SK-N-SH treated with all-trans-retinoic acid at 6 μM for 48 hours (cell line): ENCODE data around the gene NINL.
A peak's percentile ranks its signal among the peaks of the same experiment; 100 is the strongest.
"Not testable (repeated sequence)": the region's sequence is repeated elsewhere in the genome, so short reads cannot be mapped to it uniquely, and the experiment has no call there.

Experiments used
- ATAC-seq: fragments of 200-7000 bp; cut with Tn5 transposase; 3 replicates; pipeline ENCODE4 v1.9.1; 2020; ENCODE audit warnings: mild to moderate bottlenecking, moderate library complexity
- ARNTL ChIP-seq: fragments of 450-650 bp; formaldehyde crosslinking; IDR thresholded peaks from 2 replicates; pipeline ENCODE4 v1.5.0; 2020; ENCODE audit warnings: low read depth, mild to moderate bottlenecking, moderate library complexity, borderline replicate concordance
- BACH2 ChIP-seq: fragments of 250-450 bp; sonication (Bioruptor Pico); IDR thresholded peaks from 2 replicates; pipeline ENCODE4 v1.9.0; 2021; ENCODE audit warnings: mild to moderate bottlenecking, borderline replicate concordance
- CSDC2 ChIP-seq: fragments of 250-450 bp; sonication (Bioruptor Pico); IDR thresholded peaks from 2 replicates; pipeline ENCODE4 v1.5.0; 2020; ENCODE audit warnings: mild to moderate bottlenecking, moderate library complexity
- ESRRG ChIP-seq: fragments of 250-450 bp; sonication (Bioruptor Pico); IDR thresholded peaks from 2 replicates; pipeline ENCODE4 v1.6.1; 2021; ENCODE audit warnings: mild to moderate bottlenecking
- GLIS3 ChIP-seq: fragments of 250-450 bp; sonication (Bioruptor Pico); IDR thresholded peaks from 2 replicates; pipeline ENCODE4 v1.5.0; 2020; ENCODE audit warnings: mild to moderate bottlenecking, moderate library complexity
- ISL1 ChIP-seq: fragments of 250-450 bp; sonication (Bioruptor Pico); IDR thresholded peaks from 2 replicates; pipeline ENCODE4 v2.1.2; 2022; ENCODE audit warnings: mild to moderate bottlenecking, moderate library complexity
- OSR1 ChIP-seq: fragments of 250-450 bp; sonication (Bioruptor Pico); IDR thresholded peaks from 2 replicates; pipeline ENCODE4 v1.8.0; 2022; ENCODE audit warnings: moderate library complexity, mild to moderate bottlenecking, inconsistent platforms
- SNAI2 ChIP-seq: fragments of 250-450 bp; sonication (Bioruptor Pico); IDR thresholded peaks from 2 replicates; pipeline ENCODE4 v1.5.0; 2020; ENCODE audit warnings: mild to moderate bottlenecking, moderate library complexity
- TCF4 ChIP-seq: fragments of 250-450 bp; sonication (Bioruptor Pico); IDR thresholded peaks from 2 replicates; pipeline ENCODE4 v1.8.0; 2021; ENCODE audit warnings: mild to moderate bottlenecking, moderate library complexity, borderline replicate concordance
- ZC3H10 ChIP-seq: fragments of 250-450 bp; sonication (Bioruptor Pico); IDR thresholded peaks from 2 replicates; pipeline ENCODE4 v1.5.1; 2021; ENCODE audit warnings: mild to moderate bottlenecking, moderate library complexity
- ZNF565 ChIP-seq: fragments of 450-650 bp; formaldehyde crosslinking; conservative IDR thresholded peaks from 2 replicates; pipeline ENCODE4 v1.5.0; 2020; ENCODE audit warnings: low read depth, mild to moderate bottlenecking, moderate library complexity
- ZNF70 ChIP-seq: fragments of 450-650 bp; formaldehyde crosslinking; IDR thresholded peaks from 2 replicates; pipeline ENCODE4 v1.5.0; 2020; ENCODE audit warnings: mild to moderate bottlenecking, moderate library complexity
- TF ChIP-seq, protein P1 (sequence below): fragments of 250-450 bp; sonication (Bioruptor Pico); IDR thresholded peaks from 2 replicates; pipeline ENCODE4 v1.5.1; 2021; ENCODE audit warnings: mild to moderate bottlenecking, moderate library complexity
- TF ChIP-seq, protein P2 (sequence below): fragments of 250-450 bp; sonication (Bioruptor Pico); IDR thresholded peaks from 2 replicates; pipeline ENCODE4 v1.5.1; 2020; ENCODE audit warnings: low read depth, mild to moderate bottlenecking, moderate library complexity
- TF ChIP-seq, protein P3 (sequence below): fragments of 250-450 bp; sonication (Bioruptor Pico); IDR thresholded peaks from 2 replicates; pipeline ENCODE4 v1.8.0; 2021; ENCODE audit warnings: low read depth, mild to moderate bottlenecking, moderate library complexity, borderline replicate concordance
- TF ChIP-seq, protein P4 (sequence below): fragments of 250-450 bp; sonication (Bioruptor Pico); IDR thresholded peaks from 2 replicates; pipeline ENCODE4 v1.8.0; 2020; ENCODE audit warnings: mild to moderate bottlenecking, moderate library complexity, borderline replicate concordance
- TF ChIP-seq, protein P5 (sequence below): fragments of 250-450 bp; sonication (Bioruptor Pico); IDR thresholded peaks from 2 replicates; pipeline ENCODE4 v1.5.0; 2020; ENCODE audit warnings: mild to moderate bottlenecking, moderate library complexity

Gene NINL

DNA sequence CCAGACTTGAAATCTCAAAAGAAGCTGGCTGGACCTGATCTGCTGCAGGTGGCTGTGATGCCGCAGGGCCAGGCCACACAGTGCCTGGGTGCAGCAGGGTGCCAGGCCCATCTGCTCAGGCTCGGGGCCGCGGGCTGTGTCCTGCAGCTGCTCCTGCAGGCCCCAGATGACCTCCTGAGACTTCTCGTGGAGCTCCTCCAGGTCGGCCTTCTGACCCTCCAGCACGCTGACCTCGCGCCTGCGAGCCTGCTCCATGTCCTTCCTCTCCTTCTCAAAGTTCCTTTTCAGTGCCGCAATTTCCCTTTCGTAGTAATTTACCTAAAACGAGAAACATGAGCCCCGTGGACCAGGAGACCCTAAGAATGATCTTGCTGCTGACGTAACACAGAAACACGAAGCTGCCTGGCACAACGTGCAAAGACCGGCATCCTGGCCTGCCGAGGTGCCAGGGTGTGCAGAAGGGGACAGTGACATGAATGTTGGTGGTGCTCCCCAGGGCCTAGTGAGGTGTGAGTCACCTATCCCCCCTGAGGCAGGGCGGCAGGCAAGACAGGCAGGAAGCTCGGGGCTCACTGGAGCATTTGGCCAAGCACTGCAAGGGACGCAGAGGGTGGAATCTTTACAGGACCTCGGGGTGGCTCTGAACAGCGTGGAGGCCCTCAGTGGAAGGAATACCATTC, 106.3 kb downstream of the NINL start:
- TF ChIP-seq, protein P1, sequence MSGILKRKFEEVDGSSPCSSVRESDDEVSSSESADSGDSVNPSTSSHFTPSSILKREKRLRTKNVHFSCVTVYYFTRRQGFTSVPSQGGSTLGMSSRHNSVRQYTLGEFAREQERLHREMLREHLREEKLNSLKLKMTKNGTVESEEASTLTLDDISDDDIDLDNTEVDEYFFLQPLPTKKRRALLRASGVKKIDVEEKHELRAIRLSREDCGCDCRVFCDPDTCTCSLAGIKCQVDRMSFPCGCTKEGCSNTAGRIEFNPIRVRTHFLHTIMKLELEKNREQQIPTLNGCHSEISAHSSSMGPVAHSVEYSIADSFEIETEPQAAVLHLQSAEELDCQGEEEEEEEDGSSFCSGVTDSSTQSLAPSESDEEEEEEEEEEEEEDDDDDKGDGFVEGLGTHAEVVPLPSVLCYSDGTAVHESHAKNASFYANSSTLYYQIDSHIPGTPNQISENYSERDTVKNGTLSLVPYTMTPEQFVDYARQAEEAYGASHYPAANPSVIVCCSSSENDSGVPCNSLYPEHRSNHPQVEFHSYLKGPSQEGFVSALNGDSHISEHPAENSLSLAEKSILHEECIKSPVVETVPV (CRISPR knock-in tag) = no peak
- no peak for ATAC-seq

DNA sequence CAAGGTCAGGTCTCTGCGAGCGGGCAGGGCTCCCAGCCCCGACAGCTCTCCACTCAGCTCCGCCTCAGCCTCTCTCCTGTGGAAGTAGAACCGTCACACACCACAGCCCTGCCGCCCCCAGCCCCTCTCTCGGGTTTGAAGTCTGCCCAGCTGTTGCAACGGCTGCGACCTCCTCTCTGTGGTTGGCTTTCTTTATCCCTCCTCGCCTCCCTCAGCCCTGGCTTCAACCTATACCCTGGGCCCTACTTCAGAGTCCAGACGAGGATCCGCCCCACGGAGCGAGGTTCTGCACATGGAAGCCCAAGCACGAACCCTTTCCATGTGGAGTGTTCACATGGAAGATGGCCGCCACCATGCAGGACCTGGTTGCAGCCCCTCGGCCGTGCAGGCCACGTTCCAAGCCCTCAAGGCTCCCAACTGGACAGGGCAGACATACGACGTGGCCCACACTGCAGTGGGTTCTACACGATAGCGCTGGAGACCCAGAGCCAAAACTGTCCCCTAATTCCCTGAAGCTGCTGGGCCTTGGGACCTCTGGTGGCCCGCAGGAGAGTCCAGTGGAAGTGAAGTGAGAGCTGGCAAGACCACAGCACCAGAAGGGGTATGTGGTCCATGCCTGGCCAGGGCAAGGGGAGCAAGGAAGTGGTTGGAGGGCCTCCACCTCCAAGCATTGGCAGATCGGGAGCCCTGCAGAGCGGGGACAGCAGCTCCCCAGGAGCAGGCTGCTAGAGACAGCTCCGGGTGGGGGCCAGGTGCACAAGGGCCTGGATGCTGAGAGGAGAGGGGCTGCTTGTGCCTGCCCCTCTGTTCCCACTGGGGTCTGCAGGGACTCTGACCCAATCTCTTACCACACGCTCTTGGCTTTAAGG, 108.1 kb downstream of the NINL start:
- TF ChIP-seq GLIS3 (CRISPR knock-in tag) = no peak
- no peak for ATAC-seq

DNA sequence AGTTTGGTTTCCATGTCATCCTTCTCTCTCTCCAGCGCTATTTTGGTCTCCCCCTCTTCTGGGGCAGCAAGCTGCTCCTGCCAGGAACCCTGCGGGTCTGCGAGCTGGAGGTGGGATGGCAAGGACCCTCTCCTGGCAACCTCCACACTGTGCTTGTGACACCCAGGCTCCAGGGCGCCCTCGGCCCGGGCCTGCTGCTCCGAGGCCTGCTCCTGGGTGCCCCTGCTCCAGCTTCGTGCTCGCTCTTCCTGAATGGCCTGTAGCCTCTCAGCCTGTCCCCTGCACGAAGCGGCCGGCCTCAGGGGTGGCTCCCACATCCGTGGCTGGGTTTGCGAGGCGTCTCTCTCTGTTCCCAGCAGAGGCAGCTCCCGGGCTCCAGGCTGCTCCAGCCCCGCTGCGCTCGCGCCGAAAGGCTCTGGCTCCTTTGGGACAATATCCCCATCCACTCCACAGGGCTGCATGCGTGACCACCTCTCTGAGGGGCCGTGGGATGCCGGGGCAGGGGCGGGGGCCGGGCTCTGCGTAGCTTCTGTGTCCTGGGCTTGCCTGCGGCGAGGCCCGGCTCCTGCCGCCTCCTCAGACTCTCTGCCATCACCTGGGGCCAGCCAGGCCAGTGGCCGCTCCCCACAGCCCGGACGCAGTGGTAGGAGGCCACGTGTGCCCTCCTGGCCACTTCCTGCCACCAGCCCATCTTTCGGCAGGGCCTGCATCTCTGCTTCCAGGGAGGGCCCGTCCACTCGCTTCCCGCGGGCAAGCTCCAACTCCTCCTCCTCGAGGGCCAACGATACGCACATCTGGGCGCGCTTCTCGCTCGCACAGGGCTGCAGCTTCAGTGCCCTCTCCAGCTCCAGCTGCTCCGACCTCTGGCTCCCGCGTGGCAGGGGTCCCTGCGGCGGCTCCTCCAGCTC, 109.0 kb downstream of the NINL start:
- no peak for TF ChIP-seq ZNF70
- ATAC-seq = no peak; the same call in 2 of the 3 replicates

DNA sequence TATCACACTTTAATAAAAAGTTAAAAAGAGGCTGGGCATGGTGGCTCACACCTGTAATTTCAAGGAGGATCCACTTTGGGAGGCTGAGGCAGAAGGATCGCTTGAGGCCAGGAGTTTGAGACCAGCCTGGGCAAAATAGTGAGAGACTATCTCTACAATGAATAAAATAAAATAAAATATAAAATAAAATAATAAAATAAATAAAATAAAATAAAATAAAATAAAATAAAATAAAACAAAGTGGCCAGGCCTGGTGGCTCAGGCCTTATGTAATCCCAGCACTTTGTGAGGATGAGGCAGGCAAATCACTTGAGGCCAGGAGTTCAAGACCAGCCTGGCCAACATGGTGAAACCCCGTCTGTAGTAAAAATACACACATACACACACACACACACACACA, 112.0 kb downstream of the NINL start:
- not testable (repeated sequence) for ATAC-seq

DNA sequence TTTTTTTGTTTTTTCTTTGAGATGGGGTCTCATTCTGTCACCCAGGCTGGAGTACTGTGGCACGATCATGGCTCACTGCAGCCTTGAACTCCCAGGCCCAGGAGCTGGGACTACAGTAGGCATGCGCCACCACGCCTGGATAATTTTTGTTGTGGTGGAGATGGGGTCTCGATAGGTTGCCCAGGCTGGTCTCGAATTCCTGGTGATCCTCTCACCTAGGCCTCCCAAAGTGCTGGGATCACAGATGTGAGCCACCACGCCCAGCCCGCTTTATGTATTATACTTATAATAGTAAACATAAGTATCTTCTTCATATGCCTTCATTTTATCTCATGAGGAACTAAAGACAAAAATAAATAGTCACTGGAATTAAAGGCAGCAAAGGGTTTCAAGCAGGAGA, 114.3 kb downstream of the NINL start:
- TF ChIP-seq GLIS3 (CRISPR knock-in tag) (no peak), SNAI2 (CRISPR knock-in tag) (no peak), BACH2 (CRISPR knock-in tag) (no peak), ESRRG (no peak)
- TF ChIP-seq, protein P2, sequence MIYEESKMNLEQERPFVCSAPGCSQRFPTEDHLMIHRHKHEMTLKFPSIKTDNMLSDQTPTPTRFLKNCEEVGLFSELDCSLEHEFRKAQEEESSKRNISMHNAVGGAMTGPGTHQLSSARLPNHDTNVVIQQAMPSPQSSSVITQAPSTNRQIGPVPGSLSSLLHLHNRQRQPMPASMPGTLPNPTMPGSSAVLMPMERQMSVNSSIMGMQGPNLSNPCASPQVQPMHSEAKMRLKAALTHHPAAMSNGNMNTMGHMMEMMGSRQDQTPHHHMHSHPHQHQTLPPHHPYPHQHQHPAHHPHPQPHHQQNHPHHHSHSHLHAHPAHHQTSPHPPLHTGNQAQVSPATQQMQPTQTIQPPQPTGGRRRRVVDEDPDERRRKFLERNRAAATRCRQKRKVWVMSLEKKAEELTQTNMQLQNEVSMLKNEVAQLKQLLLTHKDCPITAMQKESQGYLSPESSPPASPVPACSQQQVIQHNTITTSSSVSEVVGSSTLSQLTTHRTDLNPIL (CRISPR knock-in tag) = no peak
- TF ChIP-seq, protein P3, sequence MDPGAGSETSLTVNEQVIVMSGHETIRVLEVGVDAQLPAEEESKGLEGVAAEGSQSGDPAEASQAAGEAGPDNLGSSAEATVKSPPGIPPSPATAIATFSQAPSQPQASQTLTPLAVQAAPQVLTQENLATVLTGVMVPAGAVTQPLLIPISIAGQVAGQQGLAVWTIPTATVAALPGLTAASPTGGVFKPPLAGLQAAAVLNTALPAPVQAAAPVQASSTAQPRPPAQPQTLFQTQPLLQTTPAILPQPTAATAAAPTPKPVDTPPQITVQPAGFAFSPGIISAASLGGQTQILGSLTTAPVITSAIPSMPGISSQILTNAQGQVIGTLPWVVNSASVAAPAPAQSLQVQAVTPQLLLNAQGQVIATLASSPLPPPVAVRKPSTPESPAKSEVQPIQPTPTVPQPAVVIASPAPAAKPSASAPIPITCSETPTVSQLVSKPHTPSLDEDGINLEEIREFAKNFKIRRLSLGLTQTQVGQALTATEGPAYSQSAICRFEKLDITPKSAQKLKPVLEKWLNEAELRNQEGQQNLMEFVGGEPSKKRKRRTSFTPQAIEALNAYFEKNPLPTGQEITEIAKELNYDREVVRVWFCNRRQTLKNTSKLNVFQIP = no peak
- no peak for ATAC-seq

DNA sequence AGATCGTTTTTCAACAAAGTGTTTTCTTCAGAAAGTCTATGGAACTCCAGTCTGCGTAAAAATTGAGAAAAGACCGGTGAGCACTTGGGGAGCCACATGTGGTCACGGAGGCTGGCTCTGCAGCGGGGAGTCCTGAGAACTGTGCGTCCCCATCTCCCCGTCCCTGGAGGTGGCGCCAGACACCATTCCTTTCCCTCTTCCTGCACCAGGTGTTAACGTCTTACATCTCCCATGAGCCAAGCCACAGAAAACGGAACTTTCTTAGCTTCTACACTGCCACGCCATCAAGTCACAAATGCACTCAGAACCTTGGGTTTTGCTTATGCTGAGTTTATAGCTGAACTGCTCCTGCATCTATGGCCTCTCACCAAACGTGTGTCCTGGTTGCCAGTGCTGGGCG, 115.3 kb downstream of the NINL start:
- peak; percentile 71 for ATAC-seq
- TF ChIP-seq ZNF565 (CRISPR knock-in tag) = no peak
- TF ChIP-seq, protein P3 = no peak
- TF ChIP-seq, protein P4, sequence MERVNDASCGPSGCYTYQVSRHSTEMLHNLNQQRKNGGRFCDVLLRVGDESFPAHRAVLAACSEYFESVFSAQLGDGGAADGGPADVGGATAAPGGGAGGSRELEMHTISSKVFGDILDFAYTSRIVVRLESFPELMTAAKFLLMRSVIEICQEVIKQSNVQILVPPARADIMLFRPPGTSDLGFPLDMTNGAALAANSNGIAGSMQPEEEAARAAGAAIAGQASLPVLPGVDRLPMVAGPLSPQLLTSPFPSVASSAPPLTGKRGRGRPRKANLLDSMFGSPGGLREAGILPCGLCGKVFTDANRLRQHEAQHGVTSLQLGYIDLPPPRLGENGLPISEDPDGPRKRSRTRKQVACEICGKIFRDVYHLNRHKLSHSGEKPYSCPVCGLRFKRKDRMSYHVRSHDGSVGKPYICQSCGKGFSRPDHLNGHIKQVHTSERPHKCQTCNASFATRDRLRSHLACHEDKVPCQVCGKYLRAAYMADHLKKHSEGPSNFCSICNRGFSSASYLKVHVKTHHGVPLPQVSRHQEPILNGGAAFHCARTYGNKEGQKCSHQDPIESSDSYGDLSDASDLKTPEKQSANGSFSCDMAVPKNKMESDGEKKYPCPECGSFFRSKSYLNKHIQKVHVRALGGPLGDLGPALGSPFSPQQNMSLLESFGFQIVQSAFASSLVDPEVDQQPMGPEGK (CRISPR knock-in tag) = no peak
- TF ChIP-seq TCF4 (CRISPR knock-in tag) = no peak
- TF ChIP-seq, protein P2 (CRISPR knock-in tag) = no peak
- TF ChIP-seq ISL1 (CRISPR knock-in tag) = no peak
- TF ChIP-seq, protein P5, sequence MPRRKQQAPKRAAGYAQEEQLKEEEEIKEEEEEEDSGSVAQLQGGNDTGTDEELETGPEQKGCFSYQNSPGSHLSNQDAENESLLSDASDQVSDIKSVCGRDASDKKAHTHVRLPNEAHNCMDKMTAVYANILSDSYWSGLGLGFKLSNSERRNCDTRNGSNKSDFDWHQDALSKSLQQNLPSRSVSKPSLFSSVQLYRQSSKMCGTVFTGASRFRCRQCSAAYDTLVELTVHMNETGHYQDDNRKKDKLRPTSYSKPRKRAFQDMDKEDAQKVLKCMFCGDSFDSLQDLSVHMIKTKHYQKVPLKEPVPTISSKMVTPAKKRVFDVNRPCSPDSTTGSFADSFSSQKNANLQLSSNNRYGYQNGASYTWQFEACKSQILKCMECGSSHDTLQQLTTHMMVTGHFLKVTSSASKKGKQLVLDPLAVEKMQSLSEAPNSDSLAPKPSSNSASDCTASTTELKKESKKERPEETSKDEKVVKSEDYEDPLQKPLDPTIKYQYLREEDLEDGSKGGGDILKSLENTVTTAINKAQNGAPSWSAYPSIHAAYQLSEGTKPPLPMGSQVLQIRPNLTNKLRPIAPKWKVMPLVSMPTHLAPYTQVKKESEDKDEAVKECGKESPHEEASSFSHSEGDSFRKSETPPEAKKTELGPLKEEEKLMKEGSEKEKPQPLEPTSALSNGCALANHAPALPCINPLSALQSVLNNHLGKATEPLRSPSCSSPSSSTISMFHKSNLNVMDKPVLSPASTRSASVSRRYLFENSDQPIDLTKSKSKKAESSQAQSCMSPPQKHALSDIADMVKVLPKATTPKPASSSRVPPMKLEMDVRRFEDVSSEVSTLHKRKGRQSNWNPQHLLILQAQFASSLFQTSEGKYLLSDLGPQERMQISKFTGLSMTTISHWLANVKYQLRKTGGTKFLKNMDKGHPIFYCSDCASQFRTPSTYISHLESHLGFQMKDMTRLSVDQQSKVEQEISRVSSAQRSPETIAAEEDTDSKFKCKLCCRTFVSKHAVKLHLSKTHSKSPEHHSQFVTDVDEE (CRISPR knock-in tag) = no peak
- TF ChIP-seq OSR1 = no peak
- no peak for TF ChIP-seq ZC3H10 (CRISPR knock-in tag)
- TF ChIP-seq CSDC2 (CRISPR knock-in tag) = no peak
- no peak for TF ChIP-seq ARNTL (CRISPR knock-in tag)
